GM21423 (cell line): ENCODE data around the gene OR4D2.
"Not testable (repeated sequence)": the region's sequence is repeated elsewhere in the genome, so short reads cannot be mapped to it uniquely, and the experiment has no call there.

Source experiments
- ATAC-seq: cut with Tn5 transposase; IDR thresholded peaks from one replicate; pipeline ENCODE4 v1.9.1; 2021; ENCODE audit warnings: mild to moderate bottlenecking, moderate library complexity; ENCODE audit not compliant: unreplicated experiment

Gene OR4D2

DNA sequence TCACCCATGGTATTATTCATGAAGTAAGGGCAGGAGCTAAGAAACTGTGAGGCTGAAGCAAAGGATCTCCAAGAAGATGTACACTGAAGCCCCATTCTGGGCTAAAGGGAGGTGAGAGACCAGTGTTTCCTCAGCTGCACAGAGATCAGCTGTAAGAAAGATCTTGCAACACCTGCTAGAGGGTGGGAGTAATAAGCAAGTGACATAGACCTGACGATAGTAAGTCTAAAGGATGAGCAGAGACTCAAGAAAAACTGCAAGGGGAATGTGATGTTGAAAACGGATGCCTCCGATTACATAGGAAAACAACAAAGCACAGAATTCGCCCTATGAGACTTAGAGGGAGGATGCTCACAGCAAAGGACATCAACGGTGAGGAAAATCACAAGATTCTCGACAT, at the start of gene OR4D2:
TSS of gene OR4D2 (plus strand) at position 301 of the 400 bp plus-strand sequence. CDS start 2,674 bp downstream, outside the sequence.
- no peak for ATAC-seq

DNA sequence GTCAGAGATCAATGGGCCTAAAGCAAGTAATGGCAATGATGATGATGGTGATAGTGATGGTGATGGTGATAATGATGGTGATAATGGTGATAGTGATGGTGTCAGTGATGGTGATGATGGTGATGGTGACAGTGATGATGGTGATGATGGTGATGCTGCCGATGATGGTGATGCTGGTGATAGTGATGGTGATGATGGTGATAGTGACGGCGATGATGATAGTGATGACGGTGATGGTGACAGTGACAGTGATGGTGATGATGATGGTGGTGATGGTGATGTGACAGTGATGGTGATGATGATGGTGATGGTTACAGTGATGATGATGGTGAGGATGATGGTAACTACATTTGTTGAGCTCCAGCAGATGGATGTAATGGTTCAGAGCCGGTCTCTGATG, 49.4 kb upstream of the OR4D2 start:
- no peak for ATAC-seq

DNA sequence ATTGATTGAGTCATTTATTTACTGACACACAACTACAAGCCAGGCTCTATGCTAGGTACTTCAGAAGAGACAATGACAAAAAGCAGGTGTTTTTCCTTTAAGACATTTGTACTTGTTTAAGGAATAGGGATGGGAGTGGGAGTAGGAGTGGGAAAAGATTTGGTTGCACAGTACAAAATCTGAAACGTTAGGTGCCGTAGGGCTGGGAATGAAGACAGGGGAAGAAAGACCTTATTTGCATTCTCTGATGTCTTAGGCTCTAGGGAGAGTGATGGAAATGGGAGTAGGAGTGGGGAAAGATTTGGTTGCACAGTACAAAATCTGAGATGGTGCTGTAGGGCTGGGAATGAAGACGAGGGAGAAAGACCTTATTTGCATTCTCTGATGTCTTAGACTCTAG, 47.3 kb upstream of the OR4D2 start:
- no peak for ATAC-seq

DNA sequence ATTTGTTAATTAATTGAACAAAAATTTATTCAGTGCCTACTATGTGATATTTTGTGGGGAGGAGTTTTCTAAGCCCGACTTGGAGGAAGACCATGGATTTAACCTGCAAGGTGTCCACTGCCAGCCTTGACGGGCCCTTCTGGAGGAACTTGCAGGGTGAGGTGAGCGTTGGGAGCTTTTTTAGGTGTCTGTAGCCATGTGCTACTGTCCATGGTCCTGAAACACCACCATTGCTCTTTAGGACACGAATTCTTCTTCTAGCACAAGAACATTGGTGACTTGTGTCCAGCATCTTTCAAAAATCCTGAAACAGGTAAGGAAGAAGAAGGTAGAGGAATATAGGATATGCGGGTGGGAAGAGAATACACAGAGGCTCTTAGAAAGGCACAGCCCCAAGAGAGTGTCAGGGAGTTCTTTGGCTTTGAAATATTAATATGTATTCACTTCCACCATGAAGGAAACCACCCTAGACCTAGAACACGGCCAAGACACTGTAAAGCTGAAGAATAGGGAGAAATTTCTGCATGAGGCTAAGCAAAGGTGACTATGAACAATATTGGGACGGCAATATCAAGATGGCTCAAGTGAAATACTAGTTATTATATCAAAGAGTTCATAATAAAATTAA, 46.5 kb upstream of the OR4D2 start:
- ATAC-seq = no peak

DNA sequence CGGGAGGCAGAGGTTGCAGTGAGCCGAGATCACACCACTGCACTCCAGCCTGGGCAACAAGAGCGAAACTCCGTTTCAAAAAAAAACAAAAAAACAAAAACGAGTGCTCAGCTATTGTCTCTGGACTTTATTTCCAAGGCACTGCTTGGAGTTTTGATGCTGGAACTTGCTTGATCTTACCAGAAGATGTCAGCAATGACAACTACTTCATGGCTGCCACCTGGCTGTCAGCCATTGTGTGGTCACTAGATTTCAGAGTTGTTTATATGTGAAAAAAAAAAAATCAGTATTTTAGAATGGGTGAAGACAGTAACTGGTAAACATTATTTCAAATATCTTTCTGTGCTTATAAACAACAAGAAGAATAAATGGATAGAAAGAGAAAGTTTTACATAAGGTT, 44.9 kb upstream of the OR4D2 start:
- no peak for ATAC-seq

DNA sequence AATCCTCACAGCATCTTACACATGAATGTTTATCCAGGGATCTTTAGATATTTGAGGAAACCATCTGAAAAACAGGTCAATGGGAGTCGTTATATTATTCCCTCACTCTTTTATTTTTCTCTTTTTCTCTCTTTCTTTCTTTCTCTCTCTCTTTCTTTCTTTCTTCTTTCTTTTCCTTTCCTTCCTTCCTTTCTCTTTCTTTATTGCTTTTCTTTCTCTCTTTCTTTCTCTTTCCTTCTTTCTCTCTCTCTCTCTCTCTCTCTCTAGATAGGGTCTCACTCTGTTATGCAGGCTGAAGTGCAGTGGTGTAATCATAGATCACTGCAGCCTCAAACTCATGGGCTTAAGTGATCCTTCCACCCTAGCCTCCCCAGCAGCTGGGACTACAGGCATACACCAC, 38.9 kb upstream of the OR4D2 start:
- ATAC-seq = no peak

DNA sequence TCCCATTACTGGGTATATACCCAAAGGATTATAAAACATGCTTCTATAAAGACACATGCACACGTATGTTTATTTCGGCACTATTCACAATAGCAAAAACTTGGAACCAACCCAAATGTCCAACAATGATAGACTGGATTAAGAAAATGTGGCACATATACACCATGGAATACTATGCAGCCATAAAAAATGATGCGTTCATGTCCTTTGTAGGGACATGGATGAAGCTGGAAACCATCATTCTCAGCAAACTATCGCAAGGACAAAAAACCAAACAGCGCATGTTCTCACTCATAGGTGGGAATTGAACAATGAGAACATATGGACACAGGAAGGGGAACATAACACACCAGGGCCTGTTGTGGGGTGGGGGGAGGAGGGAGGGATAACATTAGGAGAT, 34.1 kb upstream of the OR4D2 start:
- ATAC-seq = not testable (repeated sequence)

DNA sequence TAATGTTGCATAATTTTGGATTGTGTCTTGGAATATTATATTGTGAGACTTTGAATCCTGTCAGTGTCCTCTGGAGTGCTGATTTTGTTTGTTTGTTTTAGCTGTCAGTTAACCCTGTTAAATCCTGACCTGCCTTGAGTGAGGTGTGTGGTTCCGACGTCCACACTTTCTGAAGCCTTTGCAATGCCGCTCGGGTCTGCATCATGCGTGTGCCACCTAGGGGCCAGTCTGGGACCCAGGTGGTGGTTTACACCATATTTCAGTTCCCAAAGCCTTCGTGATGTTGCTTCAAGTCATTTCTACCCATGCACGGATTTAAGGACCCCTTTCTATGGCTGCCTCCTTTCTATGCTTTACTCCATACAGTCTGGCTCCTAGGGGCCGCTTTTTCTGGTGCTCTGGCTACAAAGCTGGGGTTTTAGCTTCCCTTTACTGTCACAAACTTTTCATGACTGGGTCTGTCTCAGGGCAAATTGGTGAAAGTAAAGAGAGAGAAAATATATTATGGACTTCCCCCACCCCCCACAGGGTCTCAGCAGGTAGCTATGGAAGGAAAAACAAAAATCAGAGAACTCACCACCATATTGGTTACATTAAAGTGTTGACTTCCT, 30.0 kb upstream of the OR4D2 start:
- ATAC-seq = no peak

DNA sequence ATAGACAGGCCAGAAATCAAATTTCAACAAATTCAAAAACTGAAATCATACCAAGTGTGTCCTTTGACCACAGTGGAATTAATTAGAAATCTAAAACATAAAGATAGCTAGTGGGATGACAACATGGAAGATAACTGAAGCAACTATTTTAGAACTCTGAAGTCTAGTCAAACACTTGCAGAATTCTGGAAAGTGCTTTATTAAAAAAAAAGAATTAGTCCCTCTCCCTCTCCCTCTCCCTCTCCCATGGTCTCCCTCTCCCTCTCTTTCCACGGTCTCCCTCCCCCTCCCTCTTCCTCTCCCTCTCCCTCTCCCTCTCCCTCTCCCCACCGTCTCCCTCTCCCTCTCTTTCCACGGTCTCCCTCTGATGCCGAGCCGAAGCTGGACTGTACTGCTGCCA, 25.3 kb upstream of the OR4D2 start:
- ATAC-seq = no peak

DNA sequence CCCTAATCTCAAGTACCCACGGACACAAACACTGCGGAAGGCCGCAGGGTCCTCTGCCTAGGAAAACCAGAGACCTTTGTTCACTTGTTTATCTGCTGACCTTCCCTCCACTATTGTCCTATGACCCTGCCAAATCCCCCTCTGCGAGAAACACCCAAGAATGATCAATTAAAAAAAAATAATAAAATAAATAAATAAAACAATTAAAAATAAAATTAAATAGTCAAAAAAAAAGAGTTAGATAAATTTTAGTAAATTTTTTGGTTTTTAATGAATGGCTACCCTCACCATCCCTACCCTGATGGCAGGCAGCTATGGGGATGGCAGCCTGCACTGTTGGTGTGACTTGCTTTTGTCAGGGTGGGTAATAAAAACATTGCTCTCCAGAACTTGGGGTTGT, 23.4 kb upstream of the OR4D2 start:
- ATAC-seq = not testable (repeated sequence)

DNA sequence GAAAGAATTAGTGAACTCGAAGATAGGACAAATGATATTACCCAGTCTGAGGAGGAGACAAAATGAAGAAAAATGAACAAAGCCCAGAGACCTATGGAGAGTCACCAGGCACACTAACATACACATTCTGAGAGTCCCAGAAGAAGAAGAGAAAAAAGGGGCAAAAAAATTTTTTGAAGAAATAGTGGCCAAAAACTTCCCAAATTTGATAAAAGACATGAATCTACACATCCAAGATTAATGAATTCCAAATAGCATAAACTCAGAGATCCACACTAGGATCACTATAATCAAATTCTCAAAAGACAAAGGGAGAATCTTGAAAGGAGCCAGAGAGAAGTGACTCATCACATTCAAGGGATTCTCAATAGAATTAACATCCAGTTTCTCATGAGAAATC, 22.0 kb upstream of the OR4D2 start:
- ATAC-seq = no peak

DNA sequence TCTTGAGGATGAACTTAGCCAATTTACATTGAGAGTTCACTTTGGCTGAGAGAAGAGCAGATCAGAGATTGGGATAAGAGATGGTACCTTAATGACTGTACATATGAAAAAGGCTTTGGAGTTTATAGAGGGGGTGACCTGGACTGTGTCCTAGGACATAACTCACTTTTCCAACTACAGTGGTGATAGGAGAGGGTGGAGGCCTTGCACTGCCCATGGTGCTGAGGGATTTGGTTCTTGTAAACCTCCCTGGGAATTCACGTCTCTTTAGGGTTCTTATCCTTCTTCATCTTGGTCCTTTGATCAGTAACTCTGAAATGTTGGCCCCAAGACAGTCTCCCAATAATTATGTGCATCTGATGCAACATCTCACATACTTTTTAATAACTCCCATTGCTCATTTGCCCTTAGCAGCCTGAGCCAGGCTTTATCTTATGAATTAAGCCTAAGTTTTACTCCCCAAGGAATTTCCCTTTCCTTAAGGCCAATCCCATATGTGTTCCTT, 18.8 kb upstream of the OR4D2 start, which contains the start of gene OR4D1:
TSS of gene OR4D1 (plus strand) at position 455 of the 505 bp plus-strand sequence. CDS start 6,770 bp downstream, outside the sequence.
- no peak for ATAC-seq

DNA sequence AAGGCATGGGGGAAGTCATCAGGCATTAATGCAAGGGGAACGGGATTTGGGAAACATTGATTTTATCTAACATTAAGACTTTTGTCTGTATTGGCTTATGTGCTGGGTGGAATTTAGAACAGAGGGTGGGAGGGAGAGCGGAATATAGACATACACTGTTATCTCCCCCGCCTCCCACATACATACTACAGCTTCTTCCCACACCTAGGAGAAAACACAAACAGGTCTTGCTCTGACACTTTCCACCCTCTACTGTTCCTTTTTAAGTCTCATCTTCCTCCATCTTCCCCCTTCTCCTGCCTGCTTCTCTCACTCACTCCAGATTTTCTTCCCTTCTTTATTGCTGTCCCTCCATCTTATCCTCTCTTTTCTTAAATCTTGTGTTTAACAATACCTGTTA, 18.2 kb upstream of the OR4D2 start:
- no peak for ATAC-seq

DNA sequence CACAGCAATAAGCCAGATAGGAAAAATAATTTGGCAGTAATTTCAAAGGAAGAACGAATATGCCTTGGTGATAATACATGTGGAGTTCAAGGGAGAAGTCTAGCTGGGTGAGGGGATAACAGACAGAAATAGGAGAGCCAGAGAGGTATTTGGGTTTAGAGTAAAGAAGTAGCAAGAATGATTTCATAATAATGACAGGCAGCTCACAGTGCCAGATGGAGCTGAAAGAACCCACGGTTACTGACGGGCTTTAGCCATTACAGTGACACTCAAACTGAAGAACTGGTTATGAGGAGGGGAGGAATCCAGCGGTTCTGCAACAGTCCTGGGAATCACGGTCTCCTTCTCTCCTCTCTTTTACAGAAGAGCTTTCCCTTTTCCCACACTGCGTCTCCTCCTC, 16.4 kb upstream of the OR4D2 start:
- ATAC-seq = no peak

DNA sequence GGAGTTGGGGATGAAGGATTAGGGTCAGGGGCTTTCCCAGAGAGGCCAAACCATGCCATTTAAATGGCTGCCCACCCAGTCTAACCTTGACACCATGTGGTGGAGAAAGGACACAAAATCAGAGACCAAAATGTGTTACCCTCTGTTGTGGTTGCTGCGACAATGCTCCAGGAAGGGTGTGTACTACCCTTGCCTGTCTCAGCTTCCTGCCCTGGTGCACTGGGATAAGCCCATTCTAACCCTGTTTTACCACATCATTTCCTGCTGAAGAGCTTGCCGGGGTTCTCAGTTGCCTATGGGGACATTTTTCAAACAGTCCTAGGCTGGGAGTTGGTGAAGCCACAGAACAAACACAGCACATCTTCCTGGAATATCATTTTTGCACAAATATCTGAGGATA, 13.7 kb upstream of the OR4D2 start:
- ATAC-seq = no peak

DNA sequence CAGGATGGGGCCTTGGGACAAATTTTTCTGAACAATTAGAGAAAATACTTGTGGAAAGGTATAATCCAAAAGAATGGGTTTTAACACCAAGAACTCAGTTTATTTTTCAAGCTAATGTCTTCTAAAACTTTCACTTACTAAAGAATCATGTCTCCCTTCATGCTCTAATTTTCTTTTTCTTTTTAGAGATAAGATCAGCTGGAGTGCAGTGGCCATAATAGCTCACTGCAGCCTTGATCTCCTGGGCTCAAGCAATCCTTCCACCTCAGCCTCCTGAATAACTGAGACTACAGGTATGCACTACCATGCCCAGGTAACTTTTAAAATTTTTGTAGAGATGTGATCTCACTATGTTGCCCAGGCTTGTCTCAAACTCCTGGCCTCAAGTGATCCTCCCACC, 13.1 kb upstream of the OR4D2 start:
- ATAC-seq = no peak

DNA sequence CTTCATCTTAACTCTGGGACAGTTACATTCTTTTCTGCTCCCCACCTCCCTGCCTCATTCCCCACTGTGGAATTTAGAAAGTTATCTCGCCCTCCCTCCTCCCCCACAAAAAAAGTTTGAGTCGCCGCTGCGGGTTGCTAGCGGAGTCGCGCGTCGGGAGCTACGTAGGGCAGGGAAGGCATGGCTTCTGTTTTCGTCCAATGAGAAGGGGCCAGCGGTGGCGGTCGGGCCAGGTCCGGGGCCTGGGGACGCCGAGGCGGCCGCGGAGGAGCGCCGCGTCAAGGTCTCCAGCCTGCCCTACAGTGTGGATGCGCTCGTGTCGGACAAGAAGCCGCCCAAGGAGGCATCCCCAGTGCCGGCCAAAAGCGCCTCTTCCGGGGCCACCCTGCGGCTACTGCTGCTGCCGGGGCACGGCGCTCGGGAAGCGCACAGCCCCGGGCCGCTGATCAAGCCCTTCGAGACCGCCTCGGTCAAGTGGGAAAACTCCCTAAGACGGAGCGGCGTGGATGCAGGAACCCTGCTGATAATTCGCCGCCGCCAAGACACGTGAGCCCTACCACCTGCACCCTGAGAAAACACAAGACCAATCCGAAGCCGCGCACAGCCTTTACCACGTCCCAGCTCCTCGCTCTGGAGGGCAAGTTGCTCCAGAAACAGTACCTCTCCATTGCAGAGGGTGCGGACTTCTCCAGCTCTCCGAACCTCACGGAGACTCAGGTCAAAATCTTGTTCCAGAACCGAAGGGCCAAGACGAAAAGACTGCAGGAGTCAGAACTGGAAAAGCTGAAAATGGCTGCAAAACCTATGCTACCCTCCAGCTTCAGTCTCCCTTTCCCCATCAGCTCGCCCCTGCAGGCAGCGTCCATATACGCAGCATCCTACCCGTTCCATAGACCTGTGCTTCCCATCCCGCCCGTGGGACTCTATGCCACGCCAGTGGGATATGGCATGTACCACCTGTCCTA, 9.7 kb upstream of the OR4D2 start:
- ATAC-seq = no peak

DNA sequence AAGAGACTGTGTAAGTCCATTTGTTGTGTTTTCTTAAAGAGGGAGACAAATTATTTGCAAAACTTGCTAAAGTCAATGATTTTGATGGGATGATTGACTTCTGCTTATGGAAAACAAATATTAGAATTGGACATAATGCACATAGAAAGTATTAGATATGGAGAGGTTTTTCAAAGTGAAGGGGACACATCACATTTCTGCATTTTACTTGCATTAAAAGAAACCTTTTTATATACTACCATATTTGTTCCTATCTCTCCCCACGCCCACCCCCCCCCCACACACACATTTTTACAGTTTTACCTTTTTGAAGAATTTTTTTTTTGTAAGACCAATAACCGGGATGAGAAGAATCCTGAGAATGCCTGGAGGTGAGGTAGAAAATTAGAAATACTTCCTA, 8.6 kb upstream of the OR4D2 start:
- ATAC-seq = no peak

DNA sequence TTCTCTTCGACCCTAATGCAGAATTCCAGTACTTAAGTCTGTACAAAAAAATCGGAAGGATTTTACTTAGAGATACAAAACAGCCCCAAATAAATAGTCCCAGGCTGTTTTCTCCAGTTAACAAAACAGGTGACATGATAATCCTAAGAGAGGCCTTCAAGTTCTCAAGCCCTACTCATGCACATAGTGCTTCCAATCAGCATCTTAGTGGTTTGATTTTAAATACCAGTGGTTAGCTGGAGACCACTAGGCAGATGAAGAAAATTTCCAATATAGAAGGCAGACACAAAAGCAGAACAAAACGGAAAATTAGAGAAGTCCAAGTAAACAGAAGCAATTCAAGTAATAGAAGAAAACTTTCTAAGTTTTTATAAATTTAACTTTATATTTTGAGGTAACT, 5.2 kb upstream of the OR4D2 start:
- no peak for ATAC-seq

DNA sequence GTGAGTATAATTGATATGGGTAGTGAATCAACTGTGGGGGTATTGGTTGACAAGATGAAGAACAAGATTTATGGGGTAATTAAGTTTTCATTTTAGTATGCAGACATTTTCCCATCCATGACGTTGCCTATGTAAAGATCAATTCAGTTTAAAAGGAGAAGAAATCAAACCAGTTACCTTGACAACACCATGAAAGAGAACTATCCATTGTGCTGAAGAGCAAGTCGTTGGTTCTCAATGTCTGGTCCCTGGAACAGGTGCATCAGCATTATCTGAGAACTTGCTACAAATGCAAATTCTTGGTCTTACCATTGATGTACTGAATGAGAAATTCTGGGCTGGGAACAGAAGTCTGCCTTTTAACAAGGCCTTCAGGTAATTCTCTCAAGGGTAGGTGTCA, 801 bp upstream of the OR4D2 start:
- no peak for ATAC-seq

DNA sequence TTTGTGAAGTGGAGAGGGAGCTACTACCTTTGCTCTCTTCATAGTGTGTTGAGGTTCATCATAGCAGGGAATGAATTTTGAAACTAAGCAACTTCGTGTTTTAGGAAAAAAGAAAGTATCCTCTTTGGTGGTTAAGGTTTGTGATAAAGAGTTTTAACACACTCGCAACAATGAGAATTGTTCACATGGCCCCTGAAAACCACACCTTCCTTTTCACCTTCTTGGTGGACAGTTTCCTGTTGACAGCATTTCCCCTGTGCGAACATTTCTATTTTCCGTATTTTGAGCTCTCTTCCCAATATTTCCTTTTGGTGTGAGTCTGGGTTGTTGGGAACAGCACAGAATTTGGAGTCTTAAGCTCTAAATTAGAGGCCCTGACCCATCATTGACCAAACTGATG, 3.8 kb downstream of the OR4D2 start:
- ATAC-seq = no peak
